HG03354 (cell line): ENCODE measurements around the gene PRKCD.
A peak's percentile ranks its signal among the peaks of the same experiment; 100 is the strongest.

Experiments
- ATAC-seq: cut with Tn5 transposase; IDR thresholded peaks from one replicate; pipeline ENCODE4 v1.9.1; 2021; ENCODE audit warnings: mild to moderate bottlenecking; ENCODE audit not compliant: unreplicated experiment, poor library complexity, severe bottlenecking

The PRKCD gene

GRCh38 chr3:53153264-53153823 lies 7.7 kb upstream of the PRKCD start:
- ATAC-seq: no peak

- no peak for ATAC-seq
These were observed 7.0 kb upstream of the PRKCD start for GRCh38 chr3:53153980-53154379.

GRCh38 chr3:53154881-53155285 lies 6.1 kb upstream of the PRKCD start:
- no peak for ATAC-seq

GRCh38 chr3:53155760-53156159 lies 5.2 kb upstream of the PRKCD start:
- no peak for ATAC-seq

- no peak for ATAC-seq
These were observed 4.6 kb upstream of the PRKCD start for GRCh38 chr3:53156368-53156834.

- no peak for ATAC-seq
These were observed 2.9 kb upstream of the PRKCD start for GRCh38 chr3:53157974-53158580.

GRCh38 chr3:53158765-53159155 lies 2.2 kb upstream of the PRKCD start:
- no peak for ATAC-seq

- ATAC-seq: no peak
These were observed 1.6 kb upstream of the PRKCD start for GRCh38 chr3:53159156-53160060.

GRCh38 chr3:53160061-53160659 lies 849 bp upstream of the PRKCD start:
- ATAC-seq: no peak

GRCh38 chr3:53161450-53161819 lies 426 bp downstream of the PRKCD start:
- peak; percentile 6 for ATAC-seq

GRCh38 chr3:53161820-53162671 lies 1.0 kb downstream of the PRKCD start:
- no peak for ATAC-seq

GRCh38 chr3:53162672-53163443 lies 1.8 kb downstream of the PRKCD start:
- no peak for ATAC-seq

- ATAC-seq: no peak
These were observed 2.7 kb downstream of the PRKCD start for GRCh38 chr3:53163444-53164387.

GRCh38 chr3:53164911-53165310 lies 3.9 kb downstream of the PRKCD start:
- no peak for ATAC-seq

GRCh38 chr3:53166206-53166605 lies 5.2 kb downstream of the PRKCD start:
- no peak for ATAC-seq

GRCh38 chr3:53166781-53167291 lies 5.8 kb downstream of the PRKCD start:
- ATAC-seq: peak; percentile 9

GRCh38 chr3:53167418-53168174 lies 6.6 kb downstream of the PRKCD start:
- peak; percentile 48 for ATAC-seq
